GM13977 (cell line): ENCODE data around the gene RALY.
"Not testable (repeated sequence)": the region's sequence is repeated elsewhere in the genome, so short reads cannot be mapped to it uniquely, and the experiment has no call there.

Experiments used
- DNase-seq: peaks from one replicate; pipeline ENCODE4 v3.0.0; 2012; ENCODE audit warnings: low spot score
- CTCF ChIP-seq: IDR thresholded peaks from 2 replicates; pipeline ENCODE4 v1.5.1; 2012; ENCODE audit warnings: mild to moderate bottlenecking, control low read depth; ENCODE audit not compliant: insufficient read depth; ENCODE audit errors: extremely low read depth, missing control alignments
- in situ Hi-C: fragments of 300-500 bp; cut with MboI; formaldehyde crosslinking; loops from one replicate; pipeline ENCODE4 v1.12.0; 2022; ENCODE audit warnings: low sequenced_read_pairs, low pct_unique_long_range_greater_than_20kb, mixed read lengths, inconsistent platforms; ENCODE audit not compliant: unreplicated experiment

The RALY gene

GRCh38 chr20:34124469-34125249, 130.9 kb downstream of the RALY start:
- in situ Hi-C loops: loop anchor here (10.0 kb wide), 1 partner anchor 260 kb away; no protein-coding TSS in a partner anchor
- peak; percentile 65 for DNase-seq
- TF ChIP-seq CTCF: no peak

DNA sequence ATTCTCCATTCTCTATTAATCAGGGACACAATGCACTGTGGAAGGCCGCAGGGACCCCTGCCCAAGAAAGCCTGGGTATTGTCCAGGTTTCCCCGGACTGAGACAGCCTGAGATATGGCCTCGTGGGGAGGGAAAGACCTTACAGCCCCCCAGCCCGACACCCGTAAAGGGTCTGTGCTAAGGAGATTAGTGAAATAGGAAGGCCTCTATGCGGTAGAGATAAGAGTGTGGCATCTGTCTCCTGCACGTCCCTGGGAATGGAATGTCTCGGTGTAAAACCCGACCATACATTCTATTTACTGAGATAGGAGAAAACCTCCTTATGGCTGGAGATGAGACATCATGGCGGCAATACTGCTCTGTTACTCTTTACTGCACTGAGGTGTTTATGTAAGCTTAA, 134.1 kb downstream of the RALY start:
- in situ Hi-C loops: loop anchor here (10.0 kb wide), 1 partner anchor 263 kb away; no protein-coding TSS in a partner anchor
- no peak for DNase-seq
- no peak for TF ChIP-seq CTCF

DNA sequence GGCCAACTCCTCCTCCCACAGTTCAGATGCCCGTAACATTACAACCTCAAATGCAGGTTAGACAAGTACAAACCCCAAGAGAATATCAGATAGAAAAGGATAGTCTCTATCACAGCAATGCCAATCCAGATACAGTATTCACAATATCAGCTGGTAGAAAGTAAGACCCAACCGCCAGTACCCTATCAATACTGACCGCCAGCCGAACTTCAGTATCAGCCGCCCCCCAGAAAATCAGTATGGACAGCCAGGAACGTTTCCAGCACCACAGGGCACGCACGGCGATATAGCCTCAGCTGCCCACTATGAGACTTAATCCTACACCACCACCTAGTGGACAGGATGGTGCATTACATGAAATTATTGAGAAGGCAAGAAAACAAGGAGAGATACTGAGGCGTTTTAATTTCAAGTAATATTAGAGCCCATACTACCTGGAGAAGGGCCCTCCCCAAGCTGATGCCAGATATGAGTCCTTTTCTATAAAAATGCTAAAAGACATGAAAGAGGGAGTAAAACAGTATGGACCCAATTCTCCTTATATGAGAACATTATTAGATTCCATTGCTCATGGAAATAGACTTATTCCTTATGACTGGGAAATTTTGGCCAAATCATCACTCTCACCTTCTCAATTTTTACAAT, 135.9 kb downstream of the RALY start:
- in situ Hi-C loops: loop anchor here (10.0 kb wide), 1 partner anchor 265 kb away; no protein-coding TSS in a partner anchor
- peak; percentile 80 for TF ChIP-seq CTCF
- peak; percentile 82 for DNase-seq

- DNase-seq: no peak
- in situ Hi-C loops: no loop called here
- no peak for TF ChIP-seq CTCF
Observed at GRCh38 chr20:34131491-34131890, 137.8 kb downstream of the RALY start.

DNA sequence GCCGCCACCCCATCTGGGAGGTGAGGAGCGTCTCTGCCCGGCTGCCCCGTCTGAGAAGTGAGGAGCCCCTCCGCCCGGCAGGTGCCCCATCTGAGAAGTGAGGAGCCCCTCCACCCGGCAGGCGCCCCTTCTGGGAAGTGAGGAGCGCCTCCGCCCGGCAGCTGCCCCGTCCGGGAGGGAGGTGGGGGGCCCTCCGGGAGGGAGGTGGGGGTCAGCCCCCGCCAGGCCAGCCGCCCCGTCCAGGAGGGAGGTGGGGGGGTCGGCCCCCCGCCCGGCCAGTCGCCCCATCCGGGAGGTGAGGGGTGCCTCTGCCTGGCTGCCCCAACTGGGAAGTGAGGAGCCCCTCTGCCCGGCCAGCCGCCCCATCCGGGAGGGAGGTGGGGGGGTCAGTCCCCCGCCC, 138.8 kb downstream of the RALY start:
- in situ Hi-C loops: not testable (repeated sequence)

GRCh38 chr20:34132943-34133342, 139.2 kb downstream of the RALY start:
- in situ Hi-C loops, DNase-seq: not testable (repeated sequence)

More for the DNA sequence above, 138.8 kb downstream of the RALY start:
- DNase-seq: not testable (repeated sequence)

- in situ Hi-C loops, DNase-seq: not testable (repeated sequence)
Observed at GRCh38 chr20:34133365-34133860, 139.7 kb downstream of the RALY start.
